HG03558 (cell line): Measurements from ENCODE around the gene NDUFV1.
A peak's percentile ranks its signal among the peaks of the same experiment; 100 is the strongest.
"Not testable (repeated sequence)": the region's sequence is repeated elsewhere in the genome, so short reads cannot be mapped to it uniquely, and the experiment has no call there.

Source experiments
- ATAC-seq: cut with Tn5 transposase; IDR thresholded peaks from one replicate; pipeline ENCODE4 v1.9.1; 2021; ENCODE audit warnings: moderate number of reproducible peaks; ENCODE audit not compliant: unreplicated experiment; ENCODE audit errors: extremely low read depth

Gene NDUFV1

DNA sequence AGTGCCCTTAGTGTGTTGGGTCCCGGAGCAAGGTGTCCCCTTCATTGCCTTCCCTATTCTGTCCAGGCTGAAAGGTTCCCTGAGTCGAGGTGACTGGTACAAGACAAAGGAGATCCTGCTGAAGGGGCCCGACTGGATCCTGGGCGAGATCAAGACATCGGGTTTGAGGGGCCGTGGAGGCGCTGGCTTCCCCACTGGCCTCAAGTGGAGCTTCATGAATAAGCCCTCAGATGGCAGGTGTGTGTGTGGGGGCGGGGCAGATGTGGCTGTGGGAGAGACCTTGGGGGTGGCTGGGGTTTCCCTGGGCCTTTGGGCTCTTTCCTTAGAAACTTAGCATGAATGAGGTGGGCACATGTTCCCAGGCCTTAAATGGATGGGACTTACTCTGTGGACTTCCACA is 1.8 kb downstream of the NDUFV1 start:
- no peak for ATAC-seq

GRCh38 chr11:67609316-67609715 is 2.6 kb downstream of the NDUFV1 start:
- ATAC-seq = no peak

- no peak for ATAC-seq
Observed at GRCh38 chr11:67610302-67610868, 3.6 kb downstream of the NDUFV1 start.

GRCh38 chr11:67611165-67611564 is 4.4 kb downstream of the NDUFV1 start:
- no peak for ATAC-seq

GRCh38 chr11:67611704-67612587 is 5.2 kb downstream of the NDUFV1 start:
- no peak for ATAC-seq

- ATAC-seq = no peak
Observed at GRCh38 chr11:67612751-67613150, 6.0 kb downstream of the NDUFV1 start.

DNA sequence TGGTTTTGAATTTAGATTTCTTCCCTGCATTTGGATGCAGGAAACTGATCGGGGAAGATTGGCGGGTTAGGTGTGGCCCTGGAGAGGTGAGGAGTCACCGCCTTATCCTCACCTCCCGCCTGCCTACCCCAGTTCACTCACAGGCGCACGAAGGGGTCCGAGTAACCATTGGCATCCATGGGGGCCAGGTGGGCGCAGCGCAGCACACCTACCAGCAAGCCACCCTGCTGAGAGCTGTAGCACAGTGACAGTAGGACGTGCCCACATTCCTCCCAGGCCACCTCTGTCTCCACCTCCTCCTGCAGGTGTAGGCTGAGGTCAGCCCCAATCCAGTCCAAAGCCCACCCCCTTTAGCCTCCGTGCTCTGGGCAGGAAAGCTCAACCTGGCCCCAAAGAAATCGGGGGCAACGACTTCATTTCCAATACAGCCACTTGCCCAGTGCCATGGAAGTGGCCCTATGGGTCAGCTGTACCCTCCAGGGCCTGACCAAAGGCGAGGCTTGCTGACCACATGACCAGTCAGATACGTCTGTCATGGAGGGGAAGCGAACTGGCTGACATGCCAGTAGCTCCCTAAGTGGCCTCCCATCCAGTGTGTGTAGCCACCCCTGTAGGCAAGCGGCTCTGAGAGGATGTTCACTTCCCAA is 6.7 kb downstream of the NDUFV1 start:
- ATAC-seq = no peak

- peak; percentile 44 for ATAC-seq
Observed at GRCh38 chr11:67613960-67614715, 7.4 kb downstream of the NDUFV1 start.

DNA sequence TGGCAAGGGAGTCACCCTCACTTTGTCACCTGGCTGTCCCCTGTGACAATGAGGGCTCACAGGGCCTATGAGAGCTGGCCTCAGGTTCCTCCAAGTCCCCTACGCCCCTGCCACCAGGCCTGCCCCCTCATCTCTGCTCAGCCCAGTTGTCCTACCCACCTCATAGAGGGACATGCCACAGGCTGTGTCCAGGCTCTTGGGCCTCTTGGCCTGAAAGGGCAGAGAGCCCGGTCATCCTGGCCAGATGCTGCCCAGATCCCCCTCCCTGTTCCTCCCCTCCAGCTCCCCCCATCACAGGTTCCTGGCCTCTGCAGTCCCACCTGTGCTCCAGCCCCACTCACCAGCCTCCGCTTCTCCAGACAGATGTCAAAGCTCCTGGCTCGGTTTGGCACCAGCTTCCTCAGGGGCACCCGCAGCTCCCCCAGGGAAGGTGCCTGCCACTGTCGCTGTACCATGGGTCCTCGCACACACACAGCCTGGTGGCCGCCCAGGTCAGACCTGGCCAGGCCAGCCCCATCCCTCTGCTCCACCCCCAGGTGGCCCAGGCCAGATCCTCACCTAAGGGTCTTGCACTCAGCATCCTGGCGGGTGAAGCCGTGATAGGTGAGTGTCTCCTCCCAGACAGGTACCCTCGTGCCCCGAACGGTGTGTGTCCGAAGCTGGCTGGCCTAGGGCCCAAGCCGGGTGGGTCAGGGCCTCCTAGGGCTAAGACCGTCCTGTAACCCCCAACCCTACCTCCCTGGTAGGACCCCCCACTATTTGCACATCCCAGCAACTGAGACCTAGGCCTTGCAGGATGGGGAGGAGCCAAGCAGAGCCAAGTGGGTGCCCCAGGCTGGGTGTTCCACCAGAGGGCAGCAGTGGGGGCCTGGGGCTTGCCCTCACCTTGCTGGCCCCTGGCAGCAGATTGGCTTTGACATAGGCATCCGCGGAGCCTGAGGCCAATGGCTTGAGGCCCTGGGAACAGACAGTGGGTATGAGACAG is 8.3 kb downstream of the NDUFV1 start:
- no peak for ATAC-seq

DNA sequence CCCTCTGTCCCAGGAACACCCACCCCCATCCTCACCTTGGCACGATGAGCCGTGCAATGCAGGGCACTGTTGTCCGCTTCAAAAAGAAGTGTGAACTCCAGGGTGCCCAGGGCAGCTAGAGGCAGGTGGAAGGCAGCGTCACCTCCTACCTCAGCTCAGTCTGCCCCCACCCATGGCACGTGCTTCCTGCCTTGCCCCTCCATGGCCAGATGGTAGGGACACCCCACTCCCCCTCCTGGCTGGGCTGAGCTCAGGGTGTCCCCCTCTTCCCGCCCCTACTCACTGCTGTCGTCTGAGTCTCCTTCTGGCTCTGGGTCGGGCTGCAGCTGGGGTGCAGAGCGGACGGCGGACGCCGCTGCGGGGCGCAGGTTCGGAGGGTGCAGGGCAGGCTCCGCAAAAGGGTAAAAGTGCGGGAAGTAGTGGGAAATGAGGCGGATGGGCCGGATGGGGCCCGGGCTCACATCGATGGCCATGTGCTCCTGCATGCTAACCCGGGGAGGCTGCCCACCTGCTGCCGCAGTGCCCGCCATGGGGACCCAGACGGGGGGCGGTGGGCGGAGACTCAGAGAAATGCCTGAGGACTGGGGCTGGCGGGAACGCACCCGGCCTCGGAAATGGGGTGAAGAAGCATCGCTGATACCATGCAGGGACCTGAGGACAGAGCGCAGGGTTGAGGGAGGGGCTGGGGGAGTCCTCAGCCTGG is 9.1 kb downstream of the NDUFV1 start:
- no peak for ATAC-seq

DNA sequence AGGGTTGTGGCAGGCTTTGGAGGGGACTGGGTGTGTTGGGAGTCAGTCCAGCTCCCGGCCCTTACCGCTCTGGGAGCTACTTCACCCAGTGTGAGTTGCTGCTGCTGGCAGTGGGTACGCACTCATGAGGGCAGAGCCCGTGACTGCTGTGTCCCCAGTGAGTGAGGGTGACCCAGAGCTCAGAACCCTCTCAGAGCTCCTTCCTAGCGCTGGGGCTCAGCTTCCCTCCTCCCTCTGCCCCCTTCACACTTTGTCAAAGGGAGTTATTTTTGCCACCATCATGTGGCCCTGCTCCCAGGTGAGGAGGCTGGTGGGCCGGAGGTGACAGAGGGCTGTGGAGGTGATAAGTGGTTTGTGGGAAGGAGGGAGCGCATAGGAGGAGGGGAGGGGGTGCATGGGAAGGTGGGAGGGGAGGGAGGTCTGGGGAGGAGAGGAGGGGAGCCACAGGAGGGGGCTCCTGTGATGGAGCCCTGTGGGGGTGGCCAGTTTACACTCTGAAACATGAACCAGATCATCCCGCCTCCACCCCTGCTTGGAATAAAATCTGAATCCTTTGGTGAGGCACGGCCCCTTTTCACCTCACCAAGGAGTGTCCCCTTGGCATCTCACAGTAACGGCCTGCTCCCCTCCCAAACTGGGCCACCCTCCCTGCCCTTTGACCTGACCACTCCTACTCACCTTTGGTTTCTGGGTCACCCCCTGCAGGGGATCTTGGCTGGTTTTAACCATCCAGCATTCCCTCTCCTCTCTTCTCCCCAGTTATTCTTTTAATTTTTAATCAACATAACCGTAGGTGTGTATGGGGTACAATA is 9.9 kb downstream of the NDUFV1 start:
- ATAC-seq = no peak

- ATAC-seq = no peak
Observed at GRCh38 chr11:67617243-67617953, 10.7 kb downstream of the NDUFV1 start.

DNA sequence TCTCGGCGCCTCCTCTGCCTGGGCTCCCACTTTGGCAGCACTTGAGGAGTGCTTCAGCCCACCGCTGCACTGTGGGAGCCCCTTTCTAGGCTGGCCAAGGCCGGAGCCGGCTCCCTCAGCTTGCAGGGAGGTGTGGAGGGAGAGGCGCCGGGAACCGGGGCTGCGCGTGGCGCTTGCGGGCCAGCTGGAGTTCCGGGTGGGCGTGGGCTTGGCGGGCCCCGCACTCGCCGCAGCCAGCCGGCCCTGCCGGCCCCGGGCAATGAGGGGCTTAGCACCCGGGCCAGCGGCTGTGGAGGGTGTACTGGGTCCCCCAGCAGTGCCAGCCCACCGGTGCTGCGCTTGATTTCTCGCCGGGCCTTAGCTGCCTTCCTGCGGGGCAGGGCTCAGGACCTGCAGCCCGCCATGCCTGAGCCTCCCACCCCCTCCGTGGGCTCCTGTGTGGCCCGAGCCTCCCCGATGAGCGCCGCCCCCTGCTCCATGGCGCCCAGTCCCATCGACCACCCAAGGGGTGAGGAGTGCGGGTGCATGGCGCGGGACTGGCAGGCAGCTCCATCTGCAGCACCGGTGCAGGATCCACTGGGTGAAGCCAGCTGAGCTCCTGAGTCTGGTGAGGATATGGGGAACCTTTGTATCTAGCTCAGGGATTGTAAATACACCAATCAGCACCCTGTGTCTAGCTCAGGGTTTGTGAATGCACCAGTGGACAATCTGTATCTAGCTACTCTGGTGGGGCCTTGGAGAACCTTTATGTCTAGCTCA is 12.3 kb downstream of the NDUFV1 start:
- ATAC-seq = not testable (repeated sequence)

GRCh38 chr11:67619683-67620618 is 13.2 kb downstream of the NDUFV1 start:
- not testable (repeated sequence) for ATAC-seq

GRCh38 chr11:67620621-67621020 is 13.9 kb downstream of the NDUFV1 start:
- not testable (repeated sequence) for ATAC-seq

DNA sequence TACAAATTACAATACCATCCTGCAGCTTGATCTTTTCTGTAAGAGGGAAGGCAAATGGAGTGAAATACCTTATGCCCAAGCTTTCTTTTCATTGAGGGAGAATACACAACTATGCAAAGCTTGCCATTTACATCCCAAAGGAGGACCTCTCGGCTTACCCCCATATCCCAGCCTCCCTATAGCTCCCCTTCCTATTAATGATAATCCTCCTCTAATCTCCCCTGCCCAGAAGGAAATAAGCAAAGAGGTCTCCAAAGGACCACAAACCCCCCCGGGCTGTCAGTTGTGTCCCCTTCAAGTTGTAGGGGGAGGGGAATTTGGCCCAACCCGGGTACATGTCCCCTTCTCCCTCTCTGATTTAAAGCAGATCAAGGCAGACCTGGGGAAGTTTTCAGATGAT is 15.2 kb downstream of the NDUFV1 start:
- not testable (repeated sequence) for ATAC-seq
